Pancreas (tissue), 10 donors: ENCODE measurements around the gene PTX4. TPM values are rescaled to one million over a fixed set of nuclear protein-coding genes. Genes with fewer than 3 reads are reported as not detected.

Source experiments
- ATAC-seq, 4 donors: fragments of 200-7000 bp; cut with Tn5 transposase; one replicate each; pipeline versions ENCODE4 v1.8.0 to v1.9.1; 2020; ENCODE audit warnings: mild to moderate bottlenecking in 4 of 4, moderate library complexity in 4 of 4
- DNase-seq, 6 donors: peaks; one replicate each; pipeline ENCODE4 v3.0.0-alpha.2; 2020
- FAIRE-seq: peaks from 2 replicates; lab custom pipeline; 2012; peaks lifted over from hg19 to GRCh38; lab: Jason Lieb, UNC
- H3K27ac ChIP-seq, 4 donors: fragments of 200-600 bp; sonication (generic); 1 replicate in 3 of 4; 2 replicates in 1 of 4; pipeline versions ENCODE4 v1.5.0 to v1.8.0; 2020
- H3K27me3 ChIP-seq, 4 donors: fragments of 200-600 bp; one replicate each; pipeline ENCODE4 v1.8.0; 2021
- H3K36me3 ChIP-seq, 3 donors: fragments of 200-600 bp; sonication (generic) in 1 of 3; one replicate each; pipeline versions ENCODE4 v1.5.0 to v1.8.0; 2020 to 2021
- H3K4me1 ChIP-seq, 3 donors: fragments of 200-600 bp; one replicate each; pipeline ENCODE4 v1.8.0; 2021
- H3K4me3 ChIP-seq, 4 donors: fragments of 200-600 bp; sonication (generic) in 2 of 4; one replicate each; pipeline versions ENCODE4 v1.5.0 to v1.8.0; 2020 to 2021
- H3K9me3 ChIP-seq, 4 donors: fragments of 200-600 bp; one replicate each; pipeline ENCODE4 v1.8.0; 2021
- WGBS, 2 donors: extraction: QIAGEN DNeasy Blood & Tissue Kit; methylation state at CpG; one replicate each; pipeline ENCODE4 v1.1.7; 2013; 5-methylcytosine and 5-hydroxymethylcytosine counted together
- intact Hi-C, 3 donors: fragments of 100-400 bp; cut with DNase I; formaldehyde crosslinking; loops; one replicate each; pipeline versions ENCODE4 v1.11.1 to v1.14.2; 2022
- polyA plus RNA-seq, 2 donors: library from polyadenylated mRNA; stranded (reverse); fragments of 200-250 nt; gene quantifications; one replicate each; pipeline ENCODE4 v1.2.3, GENCODE V29; 2013
- total RNA-seq, 6 donors: library from RNA; stranded (reverse); fragmentation: NEBNext Ultra II Directional in 4 of 6; extraction: Animal tissue kit (Norgen Biotek cat#: 25700) in 4 of 6; gene quantifications; one replicate each; pipeline versions ENCODE4 v1.2.1 to v1.2.4, GENCODE V29; 2021 to 2023
- TF ChIP-seq, protein P1 (sequence below), 4 donors: fragments of 200-600 bp; sonication (generic) in 3 of 4; IDR thresholded peaks; one replicate each; pipeline versions ENCODE4 v1.5.0 to v1.8.0; 2021; ENCODE audit warnings: antibody characterized with exemption in 4 of 4
- donor health status: healthy with polysubstance abuse.
- donor health status: DM: no; HTN: no; CAD: no; lungs with moderate emphysema.
- donor health status: DM: no; HTN: no; CAD: no.
- donor health status: control.
- donor health status: control.
- donor health status: Bipolar disorder and iron deficiency.
- donor health status: DM: yes; HTN: yes; CAD: no.
- donor health status: DM: no; HTN: no; CAD: no.
- donor health status: DM: no; HTN: no; CAD: no.
- donor health status: DM: yes; HTN: yes; CAD: no.

The PTX4 gene
- total and polyA plus RNA-seq, 8 donors = not detected

DNA sequence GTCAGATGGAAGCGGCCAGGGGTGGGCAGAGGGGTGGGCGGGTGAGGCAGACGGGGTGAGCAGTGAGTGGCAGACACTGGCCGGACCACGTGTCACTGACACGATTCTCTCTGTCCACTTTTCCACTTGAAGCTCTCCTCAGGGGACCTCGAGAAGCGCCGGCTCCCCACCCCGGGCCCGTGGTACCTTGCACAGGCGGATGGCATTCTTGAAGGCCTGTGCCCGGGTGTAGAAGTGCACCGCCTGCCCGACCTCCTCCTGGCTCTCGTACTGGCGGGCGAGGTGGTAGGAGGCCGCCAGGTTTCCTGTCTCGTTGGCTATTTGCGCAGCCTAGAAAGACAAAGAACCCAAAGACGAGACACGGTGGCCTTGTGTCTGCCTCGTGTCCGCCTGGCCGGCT is 35.6 kb upstream of the PTX4 start:
- FAIRE-seq = no peak
- Histone ChIP-seq H3K27ac (no peak overlapping the region), H3K36me3 (peaks cover 0 to 11% (median 3%) of the 10 kb centered on the region in 3 donors), H3K27me3 (no peaks in the 10 kb centered on the region), H3K4me3 (no peak overlapping the region), H3K4me1 (peaks cover 0 to 8% (median 0%) of the 10 kb centered on the region in 3 donors), H3K9me3 (no peaks in the 10 kb centered on the region)
- DNase-seq = no peak
- ATAC-seq = no peak
- 93% methylated on average over 26 of the region's 26 CpGs for WGBS, 2 donors
- TF ChIP-seq, protein P1, sequence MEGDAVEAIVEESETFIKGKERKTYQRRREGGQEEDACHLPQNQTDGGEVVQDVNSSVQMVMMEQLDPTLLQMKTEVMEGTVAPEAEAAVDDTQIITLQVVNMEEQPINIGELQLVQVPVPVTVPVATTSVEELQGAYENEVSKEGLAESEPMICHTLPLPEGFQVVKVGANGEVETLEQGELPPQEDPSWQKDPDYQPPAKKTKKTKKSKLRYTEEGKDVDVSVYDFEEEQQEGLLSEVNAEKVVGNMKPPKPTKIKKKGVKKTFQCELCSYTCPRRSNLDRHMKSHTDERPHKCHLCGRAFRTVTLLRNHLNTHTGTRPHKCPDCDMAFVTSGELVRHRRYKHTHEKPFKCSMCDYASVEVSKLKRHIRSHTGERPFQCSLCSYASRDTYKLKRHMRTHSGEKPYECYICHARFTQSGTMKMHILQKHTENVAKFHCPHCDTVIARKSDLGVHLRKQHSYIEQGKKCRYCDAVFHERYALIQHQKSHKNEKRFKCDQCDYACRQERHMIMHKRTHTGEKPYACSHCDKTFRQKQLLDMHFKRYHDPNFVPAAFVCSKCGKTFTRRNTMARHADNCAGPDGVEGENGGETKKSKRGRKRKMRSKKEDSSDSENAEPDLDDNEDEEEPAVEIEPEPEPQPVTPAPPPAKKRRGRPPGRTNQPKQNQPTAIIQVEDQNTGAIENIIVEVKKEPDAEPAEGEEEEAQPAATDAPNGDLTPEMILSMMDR (IDR thresholded peaks at IDR 0.05) = no peak
- intact Hi-C loops = no loop called here

DNA sequence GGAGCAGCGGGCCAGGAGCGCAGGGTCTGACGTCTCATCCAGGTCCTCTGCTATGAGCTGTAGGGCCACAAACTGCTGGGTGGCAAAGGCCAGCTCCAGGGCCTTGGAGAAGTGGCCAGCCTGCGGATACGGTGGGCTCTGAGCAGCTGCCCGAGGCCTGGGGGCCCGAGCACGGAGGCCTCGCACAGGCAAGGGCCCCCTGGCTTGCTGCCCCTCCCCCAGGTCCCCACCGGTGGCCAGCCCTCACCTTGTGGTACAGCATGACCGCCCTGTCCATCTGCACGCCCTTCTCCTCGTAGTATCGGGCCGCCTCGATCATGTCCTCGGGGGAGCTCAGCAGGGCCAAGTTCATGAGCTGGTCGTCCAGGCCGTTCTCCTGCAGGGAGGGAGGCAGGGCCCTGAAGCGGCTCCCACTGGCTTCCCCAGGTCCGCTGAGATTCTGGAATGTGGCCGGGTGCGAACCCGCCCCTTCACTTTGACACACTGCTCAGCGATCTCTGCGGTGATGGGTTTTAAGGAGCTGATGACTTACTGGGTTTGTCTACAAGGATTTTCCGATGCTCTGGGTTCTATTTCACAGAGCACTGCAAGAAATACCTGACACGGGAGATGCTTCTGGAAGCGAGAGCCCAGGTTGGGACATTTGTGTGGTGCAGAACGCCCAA is 35.0 kb upstream of the PTX4 start:
- Histone ChIP-seq H3K4me1 (peaks cover 0 to 8% (median 0%) of the 10 kb centered on the region in 3 donors), H3K36me3 (peaks cover 0 to 11% (median 3%) of the 10 kb centered on the region in 3 donors), H3K9me3 (no peaks in the 10 kb centered on the region), H3K27ac (no peak overlapping the region), H3K27me3 (no peaks in the 10 kb centered on the region), H3K4me3 (no peak overlapping the region)
- FAIRE-seq (no peak), ATAC-seq (no peak), DNase-seq (no peak)
- TF ChIP-seq, protein P1 (IDR thresholded peaks at IDR 0.05) = no peak
- intact Hi-C loops = no loop called here
- 92 to 94% methylated on average over 30 of the region's 30 CpGs for WGBS, 2 donors

DNA sequence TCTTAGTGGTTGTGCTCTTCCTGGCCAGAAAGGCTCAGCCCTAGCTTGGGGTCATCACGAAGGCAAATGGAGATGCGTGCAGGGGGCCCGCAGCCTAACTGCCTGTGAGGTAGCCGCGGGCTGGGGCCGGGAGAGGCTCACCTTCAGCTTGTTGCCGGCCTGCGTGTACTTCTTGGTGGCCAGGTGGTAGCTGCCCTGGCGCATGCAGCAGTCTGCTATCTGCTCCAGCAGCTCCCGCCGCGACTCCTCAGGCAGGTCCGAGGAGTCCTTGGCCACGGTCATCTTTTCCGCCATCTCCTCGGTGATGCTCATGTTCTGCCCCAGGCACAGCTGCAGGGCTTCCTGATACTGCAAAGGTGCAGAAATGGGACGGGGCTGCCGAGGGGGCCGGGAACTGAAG is 31.7 kb upstream of the PTX4 start:
- H3K27ac ChIP-seq = no peak overlapping the region
- no peaks in the 10 kb centered on the region for H3K4me1 ChIP-seq
- no peaks in the 10 kb centered on the region for H3K27me3 ChIP-seq
- WGBS, 2 donors = 90 to 94% methylated on average over 17 to 19 of the region's 19 CpGs
- ATAC-seq (no peak), DNase-seq (peak in 1 of 6 donors; percentile 35), FAIRE-seq (no peak)
- intact Hi-C loops = no loop called here
- no peaks in the 10 kb centered on the region for H3K9me3 ChIP-seq
- TF ChIP-seq, protein P1 (IDR thresholded peaks at IDR 0.05) = no peak
- no peak overlapping the region for H3K4me3 ChIP-seq
- peaks cover 0 to 11% (median 3%) of the 10 kb centered on the region in 3 donors for H3K36me3 ChIP-seq

DNA sequence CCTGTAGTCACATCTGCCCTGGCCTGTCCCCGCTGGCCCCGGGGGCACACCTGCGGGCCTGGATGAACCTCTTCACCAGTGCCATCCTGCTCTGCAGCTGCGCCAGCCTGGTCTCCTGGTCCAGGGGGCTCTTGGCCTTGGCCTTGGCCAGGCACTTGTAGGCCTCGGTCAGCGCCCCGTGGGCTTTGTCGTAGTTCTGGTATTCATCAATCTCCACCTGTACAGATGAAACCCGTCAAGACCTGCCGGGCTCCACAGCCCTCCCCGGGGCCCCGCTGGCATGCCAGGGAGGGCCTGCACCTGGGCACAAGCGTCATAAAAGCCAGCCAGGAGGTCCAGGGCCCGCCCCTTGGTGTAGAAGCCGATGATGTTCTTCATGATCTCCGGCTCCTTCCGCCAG is 31.1 kb upstream of the PTX4 start:
- no peaks in the 10 kb centered on the region for H3K4me1 ChIP-seq
- FAIRE-seq = no peak
- no peak for DNase-seq
- H3K9me3 ChIP-seq = no peaks in the 10 kb centered on the region
- no peak overlapping the region for H3K27ac ChIP-seq
- TF ChIP-seq, protein P1 (IDR thresholded peaks at IDR 0.05) = no peak
- no peak for ATAC-seq
- intact Hi-C loops = no loop called here
- WGBS, 2 donors = 91 to 94% methylated on average over 17 of the region's 17 CpGs
- H3K4me3 ChIP-seq = no peak overlapping the region
- no peaks in the 10 kb centered on the region for H3K27me3 ChIP-seq
- peaks cover 0 to 11% (median 3%) of the 10 kb centered on the region in 3 donors for H3K36me3 ChIP-seq

DNA sequence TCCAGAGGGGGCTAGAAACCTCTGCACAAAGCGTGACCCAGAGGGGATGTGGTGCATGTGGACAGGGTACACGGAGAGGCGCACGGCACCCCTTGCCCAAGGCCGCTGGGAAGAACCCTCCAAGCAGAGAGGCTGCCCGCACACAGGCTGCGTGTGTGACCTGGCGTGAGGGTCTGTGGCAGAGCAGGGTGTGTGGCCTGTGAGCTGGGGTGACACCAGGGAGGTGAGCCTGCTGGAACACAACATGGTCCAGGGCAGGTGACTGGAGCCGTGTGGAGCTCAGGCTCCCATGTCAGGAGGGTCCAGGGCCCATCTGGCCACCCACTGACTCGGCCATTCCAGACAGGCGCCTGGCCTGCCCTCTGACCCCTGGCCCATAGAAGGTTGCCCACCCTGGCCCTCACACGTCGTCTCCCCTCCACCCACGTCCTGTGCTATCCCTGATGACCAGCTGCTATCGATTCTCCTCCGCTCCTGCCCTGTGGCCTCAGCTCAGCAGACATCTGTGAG is 29.9 kb upstream of the PTX4 start:
- DNase-seq (peak in 2 of 6 donors; percentile 12 to 55), ATAC-seq (no peak), FAIRE-seq (no peak)
- WGBS, 2 donors = 89 to 93% methylated on average over 16 of the region's 16 CpGs
- H3K27ac ChIP-seq = no peak overlapping the region
- no peaks in the 10 kb centered on the region for H3K4me1 ChIP-seq
- intact Hi-C loops = no loop called here
- H3K4me3 ChIP-seq = no peak overlapping the region
- peaks cover 0 to 11% (median 3%) of the 10 kb centered on the region in 3 donors for H3K36me3 ChIP-seq
- no peaks in the 10 kb centered on the region for H3K9me3 ChIP-seq
- H3K27me3 ChIP-seq = no peaks in the 10 kb centered on the region
- TF ChIP-seq, protein P1 (IDR thresholded peaks at IDR 0.05) = no peak
